Stimulated activated CD4-positive, alpha-beta T cell treated with anti-CD3 and anti-CD28 coated beads, Interleukin-4, amount 100 ng/mL, for 4 hours (primary cell): ENCODE results near the gene LTBP4.

Source experiments
- DNase-seq, 2 experiments: peaks; one replicate each; pipeline ENCODE4 v3.0.0-alpha.2; 2020

LTBP4 gene

DNA sequence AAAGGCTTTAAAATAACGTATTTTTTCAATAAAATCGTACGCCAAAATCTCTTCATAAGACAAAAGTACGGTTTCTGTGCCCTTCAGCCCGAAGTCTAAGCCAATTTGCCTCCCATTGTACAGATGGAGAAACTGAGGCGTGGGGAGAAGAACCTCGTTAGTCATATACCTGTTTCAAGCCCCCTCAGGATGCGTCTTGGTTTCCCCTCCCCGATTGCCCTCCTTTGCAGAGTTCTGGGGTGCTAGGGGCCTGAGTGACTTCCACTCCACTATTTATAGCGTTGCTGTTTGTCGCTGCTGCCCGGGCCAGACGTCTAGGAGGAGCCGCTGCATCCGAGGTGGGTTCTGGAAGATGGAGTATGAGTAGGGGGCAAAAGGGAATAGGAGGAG lies 2.3 kb upstream of the LTBP4 start:
- no peak for DNase-seq

GRCh38 chr19:40599331-40599901 lies 1.8 kb upstream of the LTBP4 start:
- no peak for DNase-seq

DNA sequence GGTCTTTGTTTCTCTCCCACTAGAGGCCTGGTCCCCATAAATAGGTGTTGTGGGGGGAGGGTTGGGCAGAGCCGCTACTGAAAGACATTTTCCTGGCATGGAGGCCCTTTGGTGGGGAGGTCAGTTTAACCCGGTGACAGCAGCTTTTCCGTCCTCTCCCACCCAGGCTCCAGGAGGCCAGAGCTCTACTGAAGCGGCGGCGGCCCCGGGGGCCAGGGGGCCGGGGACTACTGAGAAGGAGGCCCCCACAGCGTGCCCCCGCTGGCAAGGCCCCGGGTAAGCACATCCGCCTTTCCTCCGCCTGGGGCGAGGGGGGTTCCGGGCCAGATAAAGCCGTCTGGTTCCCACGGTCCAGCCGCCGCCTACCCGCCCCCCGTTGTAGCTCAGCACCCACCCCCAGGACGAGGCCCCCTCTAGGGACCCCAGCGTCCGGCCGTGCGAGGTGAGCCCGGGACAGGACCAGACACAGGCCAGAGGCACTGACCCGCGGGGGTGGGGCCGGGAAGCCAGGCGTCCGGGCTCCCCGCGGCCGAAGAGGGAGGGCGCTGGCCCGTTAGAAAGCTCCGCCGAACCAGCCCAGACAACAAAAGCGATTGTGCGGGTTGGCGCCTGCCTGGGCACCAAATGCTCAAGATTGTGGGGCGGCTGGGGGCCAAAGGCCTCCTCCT lies 1.1 kb upstream of the LTBP4 start:
- DNase-seq, result no peak

GRCh38 chr19:40600570-40601133 lies 517 bp upstream of the LTBP4 start:
- DNase-seq, result no peak

GRCh38 chr19:40603071-40603388 lies 1.9 kb downstream of the LTBP4 start:
- DNase-seq, result no peak

GRCh38 chr19:40603389-40604170 lies 2.4 kb downstream of the LTBP4 start:
- peak; percentile 90 to 98 for DNase-seq

- DNase-seq, result no peak
These were observed 3.0 kb downstream of the LTBP4 start for GRCh38 chr19:40604171-40604646.

DNA sequence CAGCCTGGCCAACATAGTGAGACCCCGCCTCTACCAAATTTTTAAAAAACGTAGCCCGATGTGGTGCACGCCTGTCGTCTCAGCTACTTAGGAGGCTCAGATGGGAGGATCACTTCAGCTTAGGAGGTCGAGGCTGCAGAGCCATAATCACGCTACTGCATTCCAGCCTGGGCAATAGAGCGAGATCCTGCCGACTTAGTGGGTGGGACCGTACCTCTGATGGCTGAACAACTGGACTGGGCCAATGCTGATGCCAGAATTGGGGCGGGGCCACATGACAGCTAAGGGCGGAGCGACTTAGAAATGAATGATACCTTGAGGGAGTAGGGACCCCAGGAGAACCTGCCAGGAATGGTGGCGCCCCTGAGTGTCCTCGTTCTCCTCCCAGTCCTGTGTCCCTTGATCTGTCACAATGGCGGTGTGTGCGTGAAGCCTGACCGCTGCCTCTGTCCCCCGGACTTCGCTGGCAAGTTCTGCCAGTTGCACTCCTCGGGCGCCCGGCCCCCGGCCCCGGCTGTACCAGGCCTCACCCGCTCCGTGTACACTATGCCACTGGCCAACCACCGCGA lies 3.6 kb downstream of the LTBP4 start:
- DNase-seq, result no peak

DNA sequence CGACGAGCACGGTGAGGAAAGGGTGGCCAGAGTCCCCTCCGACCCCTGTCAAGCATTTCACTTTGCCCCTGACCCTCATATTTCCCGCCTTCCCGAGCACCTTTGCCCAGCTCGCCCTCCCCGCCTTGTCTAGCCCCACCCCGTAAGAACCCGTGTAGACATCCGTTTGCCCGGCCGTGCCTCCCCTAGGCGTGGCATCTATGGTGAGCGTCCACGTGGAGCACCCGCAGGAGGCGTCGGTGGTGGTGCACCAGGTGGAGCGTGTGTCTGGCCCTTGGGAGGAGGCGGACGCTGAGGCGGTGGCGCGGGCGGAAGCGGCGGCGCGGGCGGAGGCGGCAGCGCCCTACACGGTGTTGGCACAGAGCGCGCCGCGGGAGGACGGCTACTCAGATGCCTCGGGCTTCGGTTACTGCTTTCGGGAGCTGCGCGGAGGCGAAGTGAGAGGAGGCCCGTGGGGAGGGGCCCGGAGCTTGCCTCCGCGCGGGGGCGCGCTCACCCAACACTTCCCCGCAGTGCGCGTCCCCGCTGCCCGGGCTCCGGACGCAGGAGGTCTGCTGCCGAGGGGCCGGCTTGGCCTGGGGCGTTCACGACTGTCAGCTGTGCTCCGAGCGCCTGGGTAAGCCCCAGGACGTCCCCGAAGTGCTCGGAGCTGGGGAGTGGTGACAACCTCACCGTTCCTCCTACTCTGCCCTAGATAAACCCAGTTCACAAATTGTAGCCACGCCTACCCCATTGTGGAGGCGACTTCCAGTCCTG lies 4.2 kb downstream of the LTBP4 start:
- DNase-seq, result peak; percentile 71 to 92

- no peak for DNase-seq
These were observed 6.4 kb downstream of the LTBP4 start for GRCh38 chr19:40607311-40608239.

DNA sequence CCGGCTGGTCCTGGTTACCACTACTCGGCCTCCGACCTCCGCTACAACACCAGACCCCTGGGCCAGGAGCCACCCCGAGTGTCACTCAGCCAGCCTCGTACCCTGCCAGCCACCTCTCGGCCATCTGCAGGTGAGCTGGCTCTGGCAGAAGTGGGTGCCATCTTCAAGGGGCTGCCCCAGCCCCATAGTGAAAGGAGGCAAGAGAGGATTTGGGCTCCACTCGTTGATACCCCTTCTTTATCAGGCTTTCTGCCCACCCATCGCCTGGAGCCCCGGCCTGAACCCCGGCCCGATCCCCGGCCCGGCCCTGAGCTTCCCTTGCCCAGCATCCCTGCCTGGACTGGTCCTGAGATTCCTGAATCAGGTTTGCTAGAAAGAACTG lies 7.1 kb downstream of the LTBP4 start:
- DNase-seq, result no peak

GRCh38 chr19:40608957-40609356 lies 7.8 kb downstream of the LTBP4 start:
- no peak for DNase-seq

DNA sequence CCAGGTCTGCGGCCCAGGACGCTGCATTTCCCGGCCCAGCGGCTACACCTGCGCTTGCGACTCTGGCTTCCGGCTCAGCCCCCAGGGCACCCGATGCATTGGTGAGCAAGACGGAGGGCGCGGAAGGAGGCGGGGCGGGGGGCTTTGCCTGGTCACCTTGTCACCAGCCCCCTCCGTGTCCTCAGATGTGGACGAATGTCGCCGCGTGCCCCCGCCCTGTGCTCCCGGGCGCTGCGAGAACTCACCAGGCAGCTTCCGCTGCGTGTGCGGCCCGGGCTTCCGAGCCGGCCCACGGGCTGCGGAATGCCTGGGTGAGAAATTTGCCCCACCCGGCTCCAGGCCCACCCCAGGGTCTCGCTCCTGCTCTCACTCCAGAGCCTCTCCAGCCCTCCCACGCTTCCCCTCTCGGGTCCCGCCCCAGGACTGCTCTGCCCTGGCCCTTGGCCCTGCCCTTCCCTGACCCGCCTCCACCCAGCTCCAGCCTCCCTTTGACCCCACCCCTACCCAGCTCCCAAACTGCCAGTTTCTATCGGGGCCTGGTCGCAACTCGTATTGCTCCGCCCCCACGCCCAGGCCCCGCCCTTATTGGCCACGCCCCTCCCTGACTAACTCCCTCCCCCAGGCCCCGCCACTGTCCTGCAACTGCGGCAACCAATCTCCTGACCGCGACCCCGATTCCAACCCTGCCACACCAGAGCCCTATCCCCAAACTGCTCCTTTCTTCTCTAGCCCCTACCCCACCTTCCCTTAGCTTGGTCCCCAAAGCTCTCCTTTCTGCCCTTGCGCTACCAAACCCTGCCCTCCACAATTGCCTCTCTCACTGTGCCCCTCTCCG lies 8.6 kb downstream of the LTBP4 start:
- DNase-seq, result peak; percentile 84 to 90

GRCh38 chr19:40610396-40611064 lies 9.4 kb downstream of the LTBP4 start:
- peak; percentile 57 to 59 for DNase-seq

DNA sequence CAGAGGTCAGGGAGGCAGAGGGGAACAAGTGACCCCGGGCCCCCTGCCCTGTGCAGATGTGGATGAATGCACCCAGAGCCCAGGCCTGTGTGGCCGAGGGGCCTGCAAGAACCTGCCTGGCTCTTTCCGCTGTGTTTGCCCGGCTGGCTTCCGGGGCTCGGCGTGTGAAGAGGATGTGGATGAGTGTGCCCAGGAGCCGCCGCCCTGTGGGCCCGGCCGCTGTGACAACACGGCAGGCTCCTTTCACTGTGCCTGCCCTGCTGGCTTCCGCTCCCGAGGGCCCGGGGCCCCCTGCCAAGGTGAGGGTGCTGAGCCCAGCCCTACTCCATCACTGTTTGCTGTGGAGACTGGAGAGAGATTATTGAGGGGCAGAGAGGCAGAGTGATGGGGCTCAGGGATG lies 9.9 kb downstream of the LTBP4 start:
- DNase-seq, result no peak

DNA sequence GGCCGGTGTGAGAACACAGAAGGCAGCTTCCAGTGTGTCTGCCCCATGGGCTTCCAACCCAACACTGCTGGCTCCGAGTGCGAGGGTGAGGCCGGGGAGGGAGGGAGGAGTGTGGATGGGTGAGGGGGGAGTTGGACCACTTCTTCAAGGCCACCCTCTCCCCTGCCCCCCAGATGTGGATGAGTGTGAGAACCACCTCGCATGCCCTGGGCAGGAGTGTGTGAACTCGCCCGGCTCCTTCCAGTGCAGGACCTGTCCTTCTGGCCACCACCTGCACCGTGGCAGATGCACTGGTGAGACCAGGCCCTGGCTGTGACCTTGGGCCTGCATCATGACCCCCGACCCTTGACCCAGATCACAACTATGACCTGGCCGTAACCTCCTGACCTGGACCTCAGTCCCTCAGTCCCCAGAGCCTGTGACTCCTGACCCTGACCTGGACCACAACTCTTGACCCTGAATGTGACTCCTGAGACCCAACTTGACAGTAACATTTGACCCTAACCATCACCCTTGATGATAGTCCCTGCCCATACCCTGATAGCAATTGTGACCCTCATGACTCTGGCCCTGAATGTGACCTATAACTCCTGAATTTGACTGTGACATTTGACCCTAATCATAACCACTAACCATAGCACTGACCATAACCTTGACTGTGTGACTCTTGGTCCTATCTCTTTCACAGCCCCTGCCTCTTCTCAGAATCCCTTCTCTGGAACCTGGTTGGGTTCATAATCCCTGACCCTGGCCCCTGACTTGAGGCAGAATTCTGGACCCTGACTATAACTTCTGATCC lies 10.9 kb downstream of the LTBP4 start:
- no peak for DNase-seq

GRCh38 chr19:40612831-40613689 lies 11.9 kb downstream of the LTBP4 start:
- peak; percentile 80 to 82 for DNase-seq
